Measurements from ENCODE around the gene TXNL4A.
"Not testable (repeated sequence)": the region's sequence is repeated elsewhere in the genome, so short reads cannot be mapped to it uniquely, and the experiment has no call there.

The TXNL4A gene, protein sequence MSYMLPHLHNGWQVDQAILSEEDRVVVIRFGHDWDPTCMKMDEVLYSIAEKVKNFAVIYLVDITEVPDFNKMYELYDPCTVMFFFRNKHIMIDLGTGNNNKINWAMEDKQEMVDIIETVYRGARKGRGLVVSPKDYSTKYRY

DNA sequence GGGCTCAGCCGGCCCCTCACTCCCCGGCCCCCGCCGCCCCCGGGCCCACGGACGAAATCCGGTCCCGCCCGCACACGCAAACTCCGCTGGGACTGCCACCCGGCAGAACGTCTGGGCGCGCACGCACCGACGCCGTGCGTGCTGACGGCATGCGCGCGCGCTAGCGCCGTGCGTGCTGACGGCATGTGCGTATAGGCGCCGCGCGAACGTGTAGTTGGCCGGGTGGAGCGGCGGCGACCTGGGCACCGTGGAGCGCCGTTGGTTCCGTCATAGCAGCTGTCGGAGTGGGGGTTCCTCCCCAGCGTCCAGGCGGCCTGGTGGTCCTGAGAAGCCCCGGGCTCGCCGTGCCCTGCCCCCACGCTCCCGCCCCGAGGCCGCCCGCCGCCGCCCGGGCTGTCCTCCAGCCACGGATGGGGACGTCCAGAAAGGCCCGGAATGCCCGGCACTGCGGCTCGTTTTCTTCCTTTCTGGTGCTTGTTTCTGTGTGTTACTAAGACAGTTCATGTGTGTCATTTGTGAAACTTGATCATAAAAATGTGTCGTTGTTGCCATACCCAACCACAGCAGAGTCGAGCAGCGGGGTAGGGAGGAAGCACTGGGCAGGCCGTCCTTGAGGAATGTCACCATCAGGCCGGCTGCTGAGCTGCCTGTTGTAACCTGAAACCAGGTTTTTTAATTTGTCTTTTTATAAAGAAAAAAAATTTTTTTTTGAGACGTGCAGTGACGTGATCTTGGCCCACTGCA is at the start of gene TXNL4A:
TXNL4A (minus strand) TSS at position 113 of the 744 bp plus-strand sequence. CDS start 171 bp downstream, outside the sequence.
- DNase-seq = peak; percentile 77

DNA sequence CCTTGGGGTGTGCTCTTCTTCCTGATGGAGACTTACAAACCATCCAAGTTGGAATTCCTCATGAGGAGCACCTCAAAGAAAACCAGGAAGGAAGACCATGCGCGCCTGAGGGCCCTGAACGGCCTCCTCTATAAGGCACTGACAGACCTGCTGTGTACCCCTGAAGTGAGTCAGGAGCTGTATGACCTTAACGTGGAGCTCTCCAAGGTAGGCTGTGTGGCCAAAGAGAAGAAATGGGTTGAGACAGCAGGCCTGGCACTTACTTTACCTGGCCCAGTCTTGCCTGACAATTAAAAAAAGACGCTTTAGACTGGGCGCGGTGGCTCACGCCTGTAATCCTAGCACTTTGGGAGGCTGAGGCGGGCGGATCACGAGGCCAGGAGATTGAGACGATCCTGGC is 48.9 kb upstream of the TXNL4A start:
- no peak for DNase-seq

DNA sequence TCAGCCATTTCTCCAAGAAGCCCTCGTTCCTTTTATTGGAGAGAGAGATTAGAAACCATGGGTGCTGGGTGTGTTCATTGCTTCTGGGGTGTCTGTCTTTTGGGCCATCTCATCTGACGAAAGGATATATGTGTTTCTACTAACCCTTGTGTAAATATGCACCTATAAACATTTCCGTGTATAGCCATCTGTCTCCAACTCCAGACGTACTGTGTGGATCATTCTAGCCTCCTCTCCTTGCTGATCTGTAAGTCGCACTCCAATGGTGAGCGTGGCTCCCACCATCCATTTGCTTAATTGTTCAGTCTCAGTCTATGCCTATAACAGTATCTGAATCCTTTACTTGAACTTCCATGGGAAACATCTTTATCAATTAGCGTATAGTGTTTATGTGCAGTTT is 47.6 kb upstream of the TXNL4A start:
- no peak for DNase-seq

DNA sequence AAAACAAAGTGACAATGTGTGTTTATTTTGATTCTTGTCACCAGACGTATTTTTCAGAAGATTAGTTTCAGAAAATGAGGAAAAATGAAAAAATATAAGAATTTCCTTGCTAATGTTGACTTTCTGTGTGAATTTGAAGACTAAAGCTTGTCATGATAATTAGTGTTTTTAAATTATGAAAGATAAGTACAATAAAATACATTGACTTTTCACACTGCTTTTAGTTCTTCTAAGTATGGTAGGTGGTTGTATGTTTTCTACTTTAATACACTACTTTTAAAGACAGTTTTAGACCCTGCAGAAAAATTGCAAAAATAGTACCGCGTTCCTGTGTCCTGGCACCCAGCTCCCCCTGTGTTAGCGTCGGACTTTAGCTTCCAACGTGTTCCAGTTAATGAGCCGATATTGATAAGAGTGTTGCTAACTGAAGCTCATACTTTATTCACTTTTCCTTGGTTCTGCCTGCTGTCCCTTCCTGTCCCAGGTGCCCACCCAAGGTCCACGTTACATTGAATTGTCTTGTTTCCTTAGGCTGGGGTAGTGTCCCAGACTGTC is 46.6 kb upstream of the TXNL4A start:
- no peak for DNase-seq

- DNase-seq = peak; percentile 100
Measured at GRCh38 chr18:80034068-80034851, 45.9 kb upstream of the TXNL4A start, which contains the start of gene RBFA. TSS of gene RBFA (plus strand) at chr18:80034434. CDS start at chr18:80034496, 62 bp downstream.

DNA sequence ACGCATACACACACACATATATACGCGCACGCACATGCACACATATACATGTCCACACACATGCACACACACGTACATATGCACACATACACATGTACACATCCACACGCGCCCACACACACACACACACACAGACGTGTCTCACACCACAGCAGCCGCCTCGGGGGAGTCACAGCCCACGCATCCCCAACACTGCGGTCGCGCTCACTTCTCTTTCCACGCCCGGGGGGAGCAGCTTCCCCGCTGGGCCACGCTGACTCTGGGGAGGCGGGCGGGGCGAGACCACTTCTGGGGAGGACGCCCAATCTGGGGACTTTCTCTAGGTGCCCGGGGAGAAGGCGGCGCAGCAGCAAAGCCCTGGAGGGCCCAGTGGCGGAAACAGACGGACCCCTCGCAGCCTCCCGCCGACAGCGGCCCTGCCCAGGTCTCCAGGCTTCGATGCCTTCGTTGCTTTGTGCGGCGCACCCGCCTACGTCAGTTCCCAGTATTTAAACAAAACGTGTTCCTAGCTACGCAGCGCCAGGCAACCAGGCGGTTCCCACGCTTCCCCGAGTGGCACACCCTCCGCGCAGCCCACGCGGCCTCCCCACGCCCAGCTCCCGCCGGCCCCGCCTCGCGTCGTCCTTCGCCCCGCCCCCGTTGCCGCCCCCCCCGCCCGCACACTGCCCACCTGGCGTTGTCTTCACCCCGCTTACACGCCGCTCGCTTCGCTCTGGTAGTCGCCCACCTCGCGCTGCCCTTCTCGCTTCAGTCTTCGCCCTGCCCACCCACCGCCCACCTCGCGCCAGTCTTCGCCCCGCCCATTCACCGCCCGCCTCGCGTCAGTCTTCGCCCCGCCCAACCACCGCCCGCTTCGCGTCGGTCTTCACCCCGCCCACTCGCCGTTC is 45.1 kb upstream of the TXNL4A start:
- peak; percentile 46 for DNase-seq

DNA sequence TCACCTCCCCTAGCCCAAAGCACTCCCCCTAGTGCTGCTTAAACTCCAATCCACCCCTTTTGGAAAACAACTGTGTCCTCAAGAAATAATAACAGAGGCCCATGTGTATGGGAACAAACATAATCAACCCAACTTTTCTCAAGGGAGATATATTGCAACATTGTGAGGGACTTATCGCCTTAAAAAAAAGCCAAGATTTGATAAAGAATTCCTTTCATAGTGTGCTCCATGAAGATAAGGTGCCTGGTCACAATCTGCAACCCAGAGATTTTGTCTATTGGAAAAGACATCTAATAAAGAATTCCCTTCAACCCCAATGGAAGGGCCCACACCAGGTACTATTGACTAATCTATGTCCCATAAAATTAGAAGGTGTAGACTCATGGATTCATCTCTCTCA is 41.3 kb upstream of the TXNL4A start:
- DNase-seq = no peak

- not testable (repeated sequence) for DNase-seq
Measured at GRCh38 chr18:80027719-80028118, 39.4 kb upstream of the TXNL4A start.

DNA sequence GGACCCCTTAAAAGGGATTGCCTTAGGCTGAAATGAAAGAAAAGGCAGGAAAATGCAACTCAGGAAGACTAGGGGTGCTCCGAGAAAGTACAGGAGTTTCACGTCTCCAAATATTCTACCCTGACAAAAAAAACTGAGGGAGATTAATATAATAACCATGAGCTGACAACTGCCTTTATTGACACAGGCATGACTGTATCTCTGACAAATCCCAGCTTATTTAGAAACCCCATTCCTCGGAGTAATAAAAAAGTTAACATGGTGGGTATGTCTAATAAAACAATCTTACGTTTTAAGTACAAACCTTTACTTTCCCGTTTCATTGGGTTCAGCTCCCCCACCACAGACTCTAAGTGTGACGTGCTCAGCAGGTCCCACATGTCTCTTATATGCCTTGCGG is 38.0 kb upstream of the TXNL4A start:
- DNase-seq = no peak

DNA sequence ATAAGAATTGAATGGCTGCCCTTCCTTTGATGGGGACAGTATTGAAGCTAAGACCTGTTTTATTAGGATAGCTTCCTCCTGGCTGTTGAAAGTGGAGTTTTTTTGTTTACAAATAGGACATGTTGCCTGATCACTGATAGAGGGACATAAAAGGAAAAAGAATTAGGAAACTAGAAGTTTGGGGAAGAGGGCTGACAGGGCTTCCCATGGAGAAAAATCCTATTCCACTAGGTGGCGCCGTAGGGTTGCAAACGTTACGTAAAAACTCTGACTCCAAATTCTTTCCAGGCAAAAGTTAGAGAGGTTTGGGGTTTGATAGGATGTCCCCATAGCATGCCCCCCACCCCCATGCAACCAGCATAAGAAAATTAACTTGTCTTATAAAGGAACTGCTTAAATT is 34.8 kb upstream of the TXNL4A start:
- no peak for DNase-seq

DNA sequence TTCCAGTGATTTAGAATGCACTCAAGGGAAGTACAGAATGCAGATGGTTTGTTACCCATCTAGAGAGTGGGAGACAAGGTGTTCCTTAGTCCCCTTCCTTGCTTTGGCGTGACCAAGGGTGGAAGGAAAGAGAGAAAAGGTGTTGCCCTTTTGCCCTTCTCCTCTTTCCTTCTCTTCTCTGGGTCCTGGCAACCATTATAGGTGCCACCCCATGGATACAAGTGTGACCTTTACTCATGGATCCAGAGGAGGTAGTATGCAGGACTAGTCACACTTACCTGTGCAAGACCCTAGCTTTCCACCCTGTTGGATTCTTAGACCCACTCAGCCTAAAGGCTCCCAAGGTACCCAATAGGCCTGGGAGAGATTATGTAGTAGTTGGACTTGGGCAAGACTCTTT is 34.2 kb upstream of the TXNL4A start:
- no peak for DNase-seq

GRCh38 chr18:80012714-80013113 is 24.4 kb upstream of the TXNL4A start:
- DNase-seq = no peak

GRCh38 chr18:80011496-80012137 is 23.3 kb upstream of the TXNL4A start:
- not testable (repeated sequence) for DNase-seq

DNA sequence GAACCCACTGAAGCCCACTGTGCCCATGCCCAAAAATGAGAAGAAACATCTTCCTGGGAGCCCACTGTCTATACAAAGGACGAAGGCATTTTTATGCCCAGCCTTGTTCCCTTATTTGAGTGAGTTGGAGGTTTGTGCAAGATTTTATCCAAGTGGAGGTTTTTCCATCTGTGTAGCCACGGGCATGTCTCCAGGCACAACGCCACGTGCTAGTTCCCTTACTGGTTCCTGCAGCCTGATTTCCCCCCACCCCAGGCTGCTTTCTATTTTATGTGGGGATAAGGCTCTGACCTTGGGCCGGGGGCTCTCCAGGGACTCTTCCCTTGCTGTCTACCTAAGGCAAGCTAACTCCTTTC is 22.2 kb upstream of the TXNL4A start:
- DNase-seq = no peak

DNA sequence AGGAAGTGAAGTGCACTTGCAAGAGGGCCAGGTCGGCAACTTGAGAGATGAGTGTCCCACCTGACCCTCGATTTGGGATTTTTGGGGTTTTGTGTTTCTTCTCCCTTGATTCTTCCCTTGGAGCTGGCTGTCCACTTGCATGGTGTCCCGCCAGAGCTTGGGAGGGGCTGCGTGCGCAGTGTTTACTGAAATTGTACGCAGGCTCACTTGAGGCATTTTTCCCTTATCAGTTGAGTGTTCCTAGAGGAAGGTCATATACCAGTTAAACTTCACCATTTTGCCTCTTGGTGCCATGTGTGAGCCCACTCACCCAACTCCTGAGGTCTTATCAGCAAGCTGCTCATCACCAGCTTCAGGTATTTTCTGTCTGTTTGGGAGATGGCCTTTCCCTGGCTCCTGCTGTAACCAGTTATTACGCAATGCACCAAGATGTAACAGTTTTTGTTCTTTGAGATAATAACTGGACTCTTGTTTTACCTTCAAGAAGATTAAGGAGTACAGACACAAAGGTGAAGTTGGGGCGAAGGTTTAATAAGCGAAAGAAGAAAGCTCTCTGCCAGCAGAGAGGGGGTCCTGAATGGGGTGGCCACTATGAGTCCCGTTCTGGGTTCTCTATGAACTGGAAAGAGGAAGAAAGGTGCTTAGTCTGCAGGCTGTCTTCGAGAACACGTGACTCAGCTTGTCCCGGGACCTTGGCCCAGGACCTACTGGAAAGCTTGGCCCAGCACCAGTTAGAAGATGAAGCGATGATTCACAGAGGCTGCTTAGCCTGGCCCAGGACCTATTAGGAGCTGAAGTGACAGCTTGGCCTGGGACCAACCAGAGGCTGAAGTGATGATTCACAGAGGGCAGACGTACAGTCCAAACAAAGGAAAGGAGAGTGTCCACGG is 21.5 kb upstream of the TXNL4A start:
- no peak for DNase-seq

- no peak for DNase-seq
Measured at GRCh38 chr18:80006724-80007123, 18.4 kb upstream of the TXNL4A start.

DNA sequence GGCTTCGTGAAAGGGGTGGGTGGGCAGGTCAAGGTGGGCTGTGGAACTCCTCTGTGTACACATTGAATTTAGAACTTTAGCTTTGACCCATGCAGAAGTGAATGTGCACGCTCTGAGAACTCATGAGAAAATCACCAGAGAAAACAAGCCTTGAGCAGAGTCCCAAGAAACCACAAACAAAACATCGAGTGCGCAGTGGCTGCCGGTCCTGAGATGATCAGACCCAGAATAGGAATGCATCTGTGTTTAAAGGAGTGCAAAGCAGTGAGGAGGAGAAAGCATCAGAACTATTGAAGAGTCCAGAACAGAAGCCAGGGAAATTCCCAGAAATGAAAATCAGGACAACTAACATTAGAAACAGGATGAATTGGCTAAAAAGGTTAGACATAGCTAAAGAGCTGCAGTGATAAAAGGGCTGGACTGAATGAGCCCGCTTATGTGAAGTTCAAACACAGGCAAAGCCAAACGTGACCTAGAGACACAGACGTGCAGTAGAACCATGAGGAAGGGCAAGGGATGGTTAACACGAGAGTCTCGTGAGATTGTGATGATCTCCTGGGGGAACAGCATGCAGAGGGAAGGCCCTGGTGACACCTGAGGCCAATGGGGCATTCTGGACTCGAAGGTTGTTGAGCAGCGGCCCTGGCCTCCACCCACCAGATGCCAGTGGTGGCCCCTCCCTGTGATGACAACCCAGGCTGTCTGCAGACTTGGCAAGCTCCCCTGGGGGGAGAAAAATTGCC is 16.4 kb upstream of the TXNL4A start:
- no peak for DNase-seq

DNA sequence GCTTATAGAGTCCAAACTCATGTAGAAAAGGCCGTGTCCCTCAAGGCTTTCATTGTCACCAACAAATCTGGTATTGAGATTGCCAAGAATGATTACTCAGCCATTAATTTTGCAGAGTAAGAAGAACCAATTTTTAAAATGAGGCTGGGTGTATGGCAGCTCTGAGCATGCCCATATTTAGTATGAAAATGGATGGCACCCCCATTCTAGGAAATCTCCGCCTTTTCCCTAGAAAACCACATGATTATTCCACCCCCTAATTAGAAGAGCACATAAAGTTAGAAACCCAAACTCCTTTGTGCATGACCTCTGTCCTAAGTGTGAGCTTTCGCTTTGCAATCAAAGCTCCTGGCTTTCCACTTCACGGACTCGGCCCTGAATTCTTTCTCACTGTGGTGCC is 14.1 kb upstream of the TXNL4A start:
- no peak for DNase-seq

GRCh38 chr18:80000877-80001276 is 12.5 kb upstream of the TXNL4A start:
- no peak for DNase-seq

DNA sequence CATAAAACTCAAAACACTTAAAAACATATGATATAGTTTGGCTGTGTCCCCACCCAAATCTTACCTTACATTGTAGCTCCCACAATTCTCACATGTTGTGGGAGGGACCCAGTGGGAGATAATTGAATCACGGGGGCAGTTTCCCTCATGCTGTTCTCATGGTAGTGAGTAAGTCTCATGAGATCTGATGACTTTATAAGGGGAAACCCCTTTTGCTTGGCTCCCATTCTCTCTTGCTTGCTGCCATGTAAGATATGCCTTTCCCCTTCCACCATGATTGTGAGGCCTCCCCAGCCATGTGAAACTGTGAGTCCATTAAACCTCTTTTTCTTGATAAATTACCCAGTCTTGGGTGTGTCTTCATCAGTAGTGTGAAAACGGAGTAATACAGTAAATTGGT is 11.3 kb upstream of the TXNL4A start:
- not testable (repeated sequence) for DNase-seq
